ENCODE results near the gene CAPRIN2.

The CAPRIN2 gene, protein sequence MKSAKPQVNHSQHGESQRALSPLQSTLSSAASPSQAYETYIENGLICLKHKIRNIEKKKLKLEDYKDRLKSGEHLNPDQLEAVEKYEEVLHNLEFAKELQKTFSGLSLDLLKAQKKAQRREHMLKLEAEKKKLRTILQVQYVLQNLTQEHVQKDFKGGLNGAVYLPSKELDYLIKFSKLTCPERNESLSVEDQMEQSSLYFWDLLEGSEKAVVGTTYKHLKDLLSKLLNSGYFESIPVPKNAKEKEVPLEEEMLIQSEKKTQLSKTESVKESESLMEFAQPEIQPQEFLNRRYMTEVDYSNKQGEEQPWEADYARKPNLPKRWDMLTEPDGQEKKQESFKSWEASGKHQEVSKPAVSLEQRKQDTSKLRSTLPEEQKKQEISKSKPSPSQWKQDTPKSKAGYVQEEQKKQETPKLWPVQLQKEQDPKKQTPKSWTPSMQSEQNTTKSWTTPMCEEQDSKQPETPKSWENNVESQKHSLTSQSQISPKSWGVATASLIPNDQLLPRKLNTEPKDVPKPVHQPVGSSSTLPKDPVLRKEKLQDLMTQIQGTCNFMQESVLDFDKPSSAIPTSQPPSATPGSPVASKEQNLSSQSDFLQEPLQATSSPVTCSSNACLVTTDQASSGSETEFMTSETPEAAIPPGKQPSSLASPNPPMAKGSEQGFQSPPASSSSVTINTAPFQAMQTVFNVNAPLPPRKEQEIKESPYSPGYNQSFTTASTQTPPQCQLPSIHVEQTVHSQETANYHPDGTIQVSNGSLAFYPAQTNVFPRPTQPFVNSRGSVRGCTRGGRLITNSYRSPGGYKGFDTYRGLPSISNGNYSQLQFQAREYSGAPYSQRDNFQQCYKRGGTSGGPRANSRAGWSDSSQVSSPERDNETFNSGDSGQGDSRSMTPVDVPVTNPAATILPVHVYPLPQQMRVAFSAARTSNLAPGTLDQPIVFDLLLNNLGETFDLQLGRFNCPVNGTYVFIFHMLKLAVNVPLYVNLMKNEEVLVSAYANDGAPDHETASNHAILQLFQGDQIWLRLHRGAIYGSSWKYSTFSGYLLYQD

GRCh38 chr12:30754750-30755394 lies at the start of gene CAPRIN2:
Gene CAPRIN2, minus strand, starts transcription at chr12:30754951. Its CDS starts 1,431 bp downstream, at chr12:30753520.
- DNase-seq, result peak; percentile 93
- Histone ChIP-seq H3K27me3 (replicated peaks) (no peaks in the 10 kb centered on the region), H3K4me3 (ENCODE audit: low read depth, low read length) (peak within 1 kb of the TSS; percentile 87), H3K27ac (peak within 1 kb of the TSS; percentile 15), H3K36me3 (replicated peaks) (no peaks in the 10 kb centered on the region)
- in situ Hi-C loops (cut with HindIII; ENCODE audit: low pct_ligation_motif_present, low sequenced_read_pairs), result no loop called here
- TF ChIP-seq, protein P1, sequence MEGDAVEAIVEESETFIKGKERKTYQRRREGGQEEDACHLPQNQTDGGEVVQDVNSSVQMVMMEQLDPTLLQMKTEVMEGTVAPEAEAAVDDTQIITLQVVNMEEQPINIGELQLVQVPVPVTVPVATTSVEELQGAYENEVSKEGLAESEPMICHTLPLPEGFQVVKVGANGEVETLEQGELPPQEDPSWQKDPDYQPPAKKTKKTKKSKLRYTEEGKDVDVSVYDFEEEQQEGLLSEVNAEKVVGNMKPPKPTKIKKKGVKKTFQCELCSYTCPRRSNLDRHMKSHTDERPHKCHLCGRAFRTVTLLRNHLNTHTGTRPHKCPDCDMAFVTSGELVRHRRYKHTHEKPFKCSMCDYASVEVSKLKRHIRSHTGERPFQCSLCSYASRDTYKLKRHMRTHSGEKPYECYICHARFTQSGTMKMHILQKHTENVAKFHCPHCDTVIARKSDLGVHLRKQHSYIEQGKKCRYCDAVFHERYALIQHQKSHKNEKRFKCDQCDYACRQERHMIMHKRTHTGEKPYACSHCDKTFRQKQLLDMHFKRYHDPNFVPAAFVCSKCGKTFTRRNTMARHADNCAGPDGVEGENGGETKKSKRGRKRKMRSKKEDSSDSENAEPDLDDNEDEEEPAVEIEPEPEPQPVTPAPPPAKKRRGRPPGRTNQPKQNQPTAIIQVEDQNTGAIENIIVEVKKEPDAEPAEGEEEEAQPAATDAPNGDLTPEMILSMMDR (IDR thresholded peaks at IDR 0.05; ENCODE audit: low read depth, low read length, missing control alignments), result peak; percentile 30

GRCh38 chr12:30797689-30798088 lies 42.9 kb upstream of the CAPRIN2 start:
- in situ Hi-C loops (cut with HindIII; ENCODE audit: low pct_ligation_motif_present, low sequenced_read_pairs), result no loop called here
- H3K27ac ChIP-seq, result no peak overlapping the region
- DNase-seq, result no peak
- H3K4me3 ChIP-seq (ENCODE audit: low read depth, low read length), result no peak overlapping the region
- TF ChIP-seq, protein P1 (IDR thresholded peaks at IDR 0.05; ENCODE audit: low read depth, low read length, missing control alignments), result peak; percentile 25
- H3K36me3 ChIP-seq (replicated peaks), result peaks cover 6% of the 10 kb centered on the region
- H3K27me3 ChIP-seq (replicated peaks), result no peaks in the 10 kb centered on the region

GRCh38 chr12:30796891-30797371 lies 42.2 kb upstream of the CAPRIN2 start:
- H3K36me3 ChIP-seq (replicated peaks), result peaks cover 6% of the 10 kb centered on the region
- TF ChIP-seq, protein P1 (IDR thresholded peaks at IDR 0.05; ENCODE audit: low read depth, low read length, missing control alignments), result no peak
- peak overlapping the region; percentile 72 for H3K4me3 ChIP-seq (ENCODE audit: low read depth, low read length)
- peak; percentile 33 for DNase-seq
- H3K27ac ChIP-seq, result peak overlapping the region; percentile 95
- H3K27me3 ChIP-seq (replicated peaks), result no peaks in the 10 kb centered on the region
- in situ Hi-C loops (cut with HindIII; ENCODE audit: low pct_ligation_motif_present, low sequenced_read_pairs), result no loop called here

- H3K27ac ChIP-seq, result peak overlapping the region; percentile 95
- in situ Hi-C loops (cut with HindIII; ENCODE audit: low pct_ligation_motif_present, low sequenced_read_pairs), result no loop called here
- peaks cover 4% of the 10 kb centered on the region for H3K36me3 ChIP-seq (replicated peaks)
- DNase-seq, result peak; percentile 51
- H3K27me3 ChIP-seq (replicated peaks), result no peaks in the 10 kb centered on the region
- TF ChIP-seq, protein P1 (IDR thresholded peaks at IDR 0.05; ENCODE audit: low read depth, low read length, missing control alignments), result no peak
- peak overlapping the region; percentile 72 for H3K4me3 ChIP-seq (ENCODE audit: low read depth, low read length)
Measured at GRCh38 chr12:30796313-30796780, 41.6 kb upstream of the CAPRIN2 start.

Measured in brain microvascular endothelial cell (primary cell).